SK-N-MC (cell line): ENCODE data around the gene TIMM23.
"Not testable (repeated sequence)": the region's sequence is repeated elsewhere in the genome, so short reads cannot be mapped to it uniquely, and the experiment has no call there.

Experiments
- EZH2 ChIP-seq: fragments of 200-600 bp; sonication (generic); IDR thresholded peaks from one replicate; pipeline ENCODE4 v1.6.1; 2017; ENCODE audit warnings: antibody characterized with exemption
- POLR2AphosphoS5 ChIP-seq: IDR thresholded peaks from 2 replicates; pipeline ENCODE4 v1.6.1; 2012; ENCODE audit warnings: mild to moderate bottlenecking, low read depth, low read length, borderline replicate concordance

GRCh38 chr10:45971742-45972105, 565 bp upstream of the TIMM23 start:
- TF ChIP-seq POLR2AphosphoS5, EZH2: not testable (repeated sequence)
